WTC11 (cell line): ENCODE results near the gene CD163. TPM values are rescaled to one million over a fixed set of nuclear protein-coding genes. Genes with fewer than 3 reads are reported as not detected.
A peak's percentile ranks its signal among the peaks of the same experiment; 100 is the strongest.

Source experiments
- ATAC-seq: fragments of 200-7000 bp; cut with Tn5 transposase; 2 replicates; pipeline ENCODE4 v1.10.0; 2021; ENCODE audit warnings: mild to moderate bottlenecking, moderate library complexity
- CTCF ChIA-PET: fragments of 300-600 bp; sonication (Branson Sonifier 250); formaldehyde crosslinking; loops from one replicate; lab custom pipeline; 2021; ENCODE audit warnings: antibody characterized with exemption; lab: Charles Lee
- POLR2A ChIA-PET: fragments of 350-600 bp; sonication (Branson Sonifier 250); formaldehyde crosslinking; loops from one replicate; lab custom pipeline; 2021; ENCODE audit warnings: antibody characterized with exemption; lab: Charles Lee
- DNase-seq: peaks from one replicate; pipeline ENCODE4 v3.0.0; 2021; ENCODE audit warnings: low spot score
- H3K27ac Mint-ChIP-seq: 2 replicates; pipeline ENCODE4 v1.8.0; 2021; ENCODE audit warnings: mixed read lengths
- H3K27me3 Mint-ChIP-seq: 2 replicates; pipeline ENCODE4 v1.8.0; 2021; ENCODE audit warnings: low read depth, mild to moderate bottlenecking, moderate library complexity, mixed read lengths
- H3K36me3 Mint-ChIP-seq: 2 replicates; pipeline ENCODE4 v1.8.0; 2021; ENCODE audit warnings: mixed read lengths
- H3K4me1 Mint-ChIP-seq: 2 replicates; pipeline ENCODE4 v1.8.0; 2022; ENCODE audit warnings: mixed read lengths
- H3K4me3 Mint-ChIP-seq: 2 replicates; pipeline ENCODE4 v1.8.0; 2021; ENCODE audit warnings: mild to moderate bottlenecking, moderate library complexity, mixed read lengths
- H3K9me3 Mint-ChIP-seq: 2 replicates; pipeline ENCODE4 v1.8.0; 2021; ENCODE audit warnings: mixed read lengths
- FOXP4 ChIP-seq: sonication (generic); formaldehyde crosslinking; IDR thresholded peaks from 2 replicates; pipeline ENCODE4 v1.8.0; 2022; ENCODE audit warnings: mild to moderate bottlenecking, missing genetic modification reagents
- GTF2I ChIP-seq: fragments of 250-450 bp; sonication (Bioruptor Pico); conservative IDR thresholded peaks from 2 replicates; pipeline ENCODE4 v1.4.0; 2021; ENCODE audit warnings: mild to moderate bottlenecking
- KAT7 ChIP-seq: sonication (generic); formaldehyde crosslinking; IDR thresholded peaks from 2 replicates; pipeline ENCODE4 v1.8.1; 2023; ENCODE audit warnings: missing genetic modification reagents, mild to moderate bottlenecking, borderline replicate concordance
- TEAD4 ChIP-seq: sonication (generic); formaldehyde crosslinking; IDR thresholded peaks from 2 replicates; pipeline ENCODE4 v1.8.0; 2022; ENCODE audit warnings: mild to moderate bottlenecking, missing genetic modification reagents
- ZNF121 ChIP-seq: sonication (generic); formaldehyde crosslinking; IDR thresholded peaks from 2 replicates; pipeline ENCODE4 v1.8.0; 2023; ENCODE audit warnings: missing genetic modification reagents
- total RNA-seq: library from RNA; stranded (reverse); gene quantifications from 3 replicates; pipeline ENCODE4 v1.2.3, GENCODE V29; 2021
- TF ChIP-seq, protein P1 (sequence below): sonication (generic); formaldehyde crosslinking; conservative IDR thresholded peaks from 2 replicates; pipeline ENCODE4 v1.8.1; 2022; ENCODE audit warnings: mild to moderate bottlenecking, missing genetic modification reagents
- TF ChIP-seq, protein P2 (sequence below): fragments of 250-450 bp; sonication (Bioruptor Pico); conservative IDR thresholded peaks from 2 replicates; pipeline ENCODE4 v1.9.0; 2021; ENCODE audit warnings: mild to moderate bottlenecking
- TF ChIP-seq, protein P3 (sequence below): fragments of 200-600 bp; IDR thresholded peaks from 2 replicates; pipeline ENCODE4 v1.8.0; 2022; ENCODE audit warnings: antibody characterized with exemption

CD163 gene
- total RNA-seq, 1 experiment from 2014 or later = 0.77 TPM

GRCh38 chr12:7483343-7483742, 20.2 kb downstream of the CD163 start:
- H3K27me3 Mint-ChIP-seq = peaks cover 3% of the 10 kb centered on the region; the same call in 1 of the 2 replicates
- peaks cover 5% of the 10 kb centered on the region for H3K9me3 Mint-ChIP-seq
- DNase-seq = no peak
- no peaks in the 10 kb centered on the region for H3K36me3 Mint-ChIP-seq
- CTCF ChIA-PET = no interaction called here
- no peak overlapping the region for H3K27ac Mint-ChIP-seq
- no peak overlapping the region for H3K4me3 Mint-ChIP-seq
- no peak for ATAC-seq
- POLR2A ChIA-PET = no interaction called here
- no peaks in the 10 kb centered on the region for H3K4me1 Mint-ChIP-seq
- TF ChIP-seq FOXP4 (CRISPR knock-in tag) = no peak
- no peak for TF ChIP-seq TEAD4
- TF ChIP-seq, all 79 proteins: peak for 0

DNA sequence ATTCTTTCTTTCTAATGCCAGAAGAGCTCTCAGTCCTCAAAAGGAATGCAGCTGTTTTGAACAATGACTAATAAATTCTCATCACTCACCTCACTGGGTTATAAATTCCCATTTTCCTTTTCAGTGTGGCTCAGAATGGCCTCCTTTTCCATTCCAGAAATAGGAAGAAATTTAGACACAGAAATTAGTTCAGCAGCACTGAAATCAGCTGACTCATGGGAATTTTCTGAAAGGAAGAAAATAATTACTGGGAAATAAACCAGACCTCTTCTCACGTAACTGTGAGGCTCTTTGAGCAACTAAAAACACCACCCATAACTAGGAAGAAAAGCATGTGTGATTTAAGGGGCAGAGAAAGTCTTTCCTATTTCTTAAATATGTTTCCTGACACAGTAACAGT, 23.8 kb downstream of the CD163 start:
- Mint-ChIP-seq H3K4me1 (no peaks in the 10 kb centered on the region), H3K27me3 (no peaks in the 10 kb centered on the region), H3K9me3 (peaks cover 8% of the 10 kb centered on the region), H3K27ac (no peak overlapping the region), H3K4me3 (no peak overlapping the region), H3K36me3 (no peaks in the 10 kb centered on the region)
- DNase-seq (no peak), ATAC-seq (no peak)
- POLR2A ChIA-PET = no interaction called here
- TF ChIP-seq, protein P1, sequence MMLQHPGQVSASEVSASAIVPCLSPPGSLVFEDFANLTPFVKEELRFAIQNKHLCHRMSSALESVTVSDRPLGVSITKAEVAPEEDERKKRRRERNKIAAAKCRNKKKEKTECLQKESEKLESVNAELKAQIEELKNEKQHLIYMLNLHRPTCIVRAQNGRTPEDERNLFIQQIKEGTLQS (CRISPR knock-in tag) = no peak
- no peak for TF ChIP-seq ZNF121
- CTCF ChIA-PET = no interaction called here

GRCh38 chr12:7472060-7472459, 31.5 kb downstream of the CD163 start:
- Mint-ChIP-seq H3K4me1 (no peaks in the 10 kb centered on the region), H3K9me3 (peaks cover 24% of the 10 kb centered on the region), H3K36me3 (no peaks in the 10 kb centered on the region), H3K27me3 (no peaks in the 10 kb centered on the region; the same call in 1 of the 2 replicates), H3K4me3 (no peak overlapping the region), H3K27ac (no peak overlapping the region)
- ChIA-PET POLR2A (no interaction called here), CTCF (no interaction called here)
- no peak for DNase-seq
- ATAC-seq = no peak
- TF ChIP-seq KAT7 (CRISPR knock-in tag) = no peak

GRCh38 chr12:7460375-7461259, 43.0 kb downstream of the CD163 start:
- DNase-seq (peak; percentile 78), ATAC-seq (peak; percentile 98)
- no peak for TF ChIP-seq GTF2I (CRISPR knock-in tag)
- TF ChIP-seq, protein P2, sequence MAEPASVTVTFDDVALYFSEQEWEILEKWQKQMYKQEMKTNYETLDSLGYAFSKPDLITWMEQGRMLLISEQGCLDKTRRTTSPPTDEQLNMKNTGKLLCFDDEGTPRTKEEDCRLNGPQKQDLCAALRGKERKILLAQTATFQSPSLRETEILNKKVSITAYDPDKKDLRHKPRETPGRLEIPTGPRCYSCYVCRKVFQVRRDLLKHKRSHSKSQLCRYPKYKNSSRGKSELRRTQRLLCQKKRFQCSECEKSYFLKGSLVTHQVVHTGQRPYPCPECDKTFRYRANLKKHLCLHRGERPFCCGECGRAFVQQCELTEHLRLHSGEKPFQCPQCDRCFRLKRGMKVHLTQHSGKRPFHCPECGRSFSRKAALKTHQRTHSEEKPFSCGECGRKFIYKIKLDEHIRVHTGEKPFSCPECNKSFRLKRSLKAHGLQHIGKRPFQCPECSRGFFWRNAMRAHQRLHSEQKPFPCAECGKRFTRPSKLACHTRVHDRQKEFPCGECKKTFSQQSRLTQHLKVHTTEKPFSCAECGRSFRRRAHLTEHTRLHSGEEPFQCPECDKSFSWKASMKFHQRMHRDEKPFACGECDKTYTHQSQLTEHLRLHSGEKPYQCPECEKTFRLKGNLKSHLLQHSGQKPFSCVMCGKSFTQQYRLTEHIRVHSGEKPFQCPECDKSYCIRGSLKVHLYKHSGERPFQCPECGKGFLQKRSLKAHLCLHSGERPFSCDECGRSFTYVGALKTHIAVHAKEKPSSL = no peak
- TF ChIP-seq, protein P3, sequence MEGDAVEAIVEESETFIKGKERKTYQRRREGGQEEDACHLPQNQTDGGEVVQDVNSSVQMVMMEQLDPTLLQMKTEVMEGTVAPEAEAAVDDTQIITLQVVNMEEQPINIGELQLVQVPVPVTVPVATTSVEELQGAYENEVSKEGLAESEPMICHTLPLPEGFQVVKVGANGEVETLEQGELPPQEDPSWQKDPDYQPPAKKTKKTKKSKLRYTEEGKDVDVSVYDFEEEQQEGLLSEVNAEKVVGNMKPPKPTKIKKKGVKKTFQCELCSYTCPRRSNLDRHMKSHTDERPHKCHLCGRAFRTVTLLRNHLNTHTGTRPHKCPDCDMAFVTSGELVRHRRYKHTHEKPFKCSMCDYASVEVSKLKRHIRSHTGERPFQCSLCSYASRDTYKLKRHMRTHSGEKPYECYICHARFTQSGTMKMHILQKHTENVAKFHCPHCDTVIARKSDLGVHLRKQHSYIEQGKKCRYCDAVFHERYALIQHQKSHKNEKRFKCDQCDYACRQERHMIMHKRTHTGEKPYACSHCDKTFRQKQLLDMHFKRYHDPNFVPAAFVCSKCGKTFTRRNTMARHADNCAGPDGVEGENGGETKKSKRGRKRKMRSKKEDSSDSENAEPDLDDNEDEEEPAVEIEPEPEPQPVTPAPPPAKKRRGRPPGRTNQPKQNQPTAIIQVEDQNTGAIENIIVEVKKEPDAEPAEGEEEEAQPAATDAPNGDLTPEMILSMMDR = peak; percentile 81
- Mint-ChIP-seq H3K36me3 (no peaks in the 10 kb centered on the region), H3K4me3 (no peak overlapping the region), H3K4me1 (peaks cover 5% of the 10 kb centered on the region), H3K27ac (no peak overlapping the region), H3K27me3 (no peaks in the 10 kb centered on the region), H3K9me3 (no peaks in the 10 kb centered on the region)
- ChIA-PET POLR2A (interaction anchor here (0.6 kb wide), 1 partner anchor 236 kb away, joined by 4 read pairs; no protein-coding TSS in a partner anchor), CTCF (interaction anchor here (0.6 to 1.4 kb wide), 3 partner anchors 29 to 181 kb away, joined by 3 read pairs; no protein-coding TSS in a partner anchor)
